Measurements from ENCODE around the gene CAPN12. TPM values are rescaled to one million over a fixed set of nuclear protein-coding genes. Genes with fewer than 3 reads are reported as not detected.

Gene CAPN12
- total RNA-seq, 3 donors from 2014 or later, result 0.16 to 9.2 (median 4.1) TPM

DNA sequence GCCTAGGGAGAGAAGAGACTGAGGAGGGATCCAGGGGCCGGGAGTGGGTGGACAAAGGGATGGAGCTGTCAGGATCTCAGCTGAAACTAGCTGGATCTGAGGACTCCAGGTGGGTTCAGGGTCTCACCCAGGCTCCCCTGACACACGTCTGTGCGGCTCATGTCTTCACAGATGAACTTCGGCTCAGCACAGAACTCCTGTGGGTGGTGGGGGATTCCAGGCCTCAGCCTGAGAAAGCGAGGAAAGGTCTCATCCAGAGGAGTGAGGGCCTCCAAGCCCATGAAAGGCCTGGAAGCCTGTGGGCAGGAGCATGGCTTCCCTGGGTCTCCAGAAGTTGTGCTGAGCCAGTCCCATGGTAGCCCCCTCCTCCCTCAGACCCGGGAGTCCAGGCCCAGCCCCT is 1.4 kb downstream of the CAPN12 start:
- intact Hi-C loops (cut with DNase I; ENCODE audit: low total_unique reads), result no loop called here

DNA sequence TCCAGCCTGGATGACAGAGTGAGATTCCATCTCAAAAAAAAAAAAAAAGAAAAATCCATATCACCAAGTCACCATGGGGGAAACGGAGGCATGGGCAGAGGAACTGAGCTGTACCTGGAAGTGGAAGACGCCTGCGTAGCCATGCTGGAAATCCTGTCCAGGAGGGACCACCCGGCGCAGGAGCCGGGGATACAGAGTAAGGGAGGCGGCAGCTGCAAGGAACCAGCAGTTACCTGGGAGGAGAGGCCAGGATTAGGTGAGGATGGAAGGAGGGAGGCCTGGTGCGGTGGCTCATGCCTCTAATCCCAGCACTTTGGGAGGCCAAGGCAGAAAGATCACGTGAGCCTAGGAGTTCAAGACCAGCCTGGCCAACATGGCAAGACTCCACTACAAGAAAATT is 2.0 kb downstream of the CAPN12 start:
- Histone ChIP-seq H3K27me3 (no peaks in the 10 kb centered on the region), H3K4me1 (no peaks in the 10 kb centered on the region), H3K9me3 (no peaks in the 10 kb centered on the region), H3K36me3 (no peaks in the 10 kb centered on the region), H3K27ac (no peak overlapping the region), H3K4me3 (no peak overlapping the region)
- DNase-seq (ENCODE audit: low spot score in 2 of 2), result no peak
- TF ChIP-seq POLR2AphosphoS5 (IDR thresholded peaks at IDR 0.05) (no peak), POLR2A (IDR thresholded peaks at IDR 0.05) (no peak)
- TF ChIP-seq, protein P1, sequence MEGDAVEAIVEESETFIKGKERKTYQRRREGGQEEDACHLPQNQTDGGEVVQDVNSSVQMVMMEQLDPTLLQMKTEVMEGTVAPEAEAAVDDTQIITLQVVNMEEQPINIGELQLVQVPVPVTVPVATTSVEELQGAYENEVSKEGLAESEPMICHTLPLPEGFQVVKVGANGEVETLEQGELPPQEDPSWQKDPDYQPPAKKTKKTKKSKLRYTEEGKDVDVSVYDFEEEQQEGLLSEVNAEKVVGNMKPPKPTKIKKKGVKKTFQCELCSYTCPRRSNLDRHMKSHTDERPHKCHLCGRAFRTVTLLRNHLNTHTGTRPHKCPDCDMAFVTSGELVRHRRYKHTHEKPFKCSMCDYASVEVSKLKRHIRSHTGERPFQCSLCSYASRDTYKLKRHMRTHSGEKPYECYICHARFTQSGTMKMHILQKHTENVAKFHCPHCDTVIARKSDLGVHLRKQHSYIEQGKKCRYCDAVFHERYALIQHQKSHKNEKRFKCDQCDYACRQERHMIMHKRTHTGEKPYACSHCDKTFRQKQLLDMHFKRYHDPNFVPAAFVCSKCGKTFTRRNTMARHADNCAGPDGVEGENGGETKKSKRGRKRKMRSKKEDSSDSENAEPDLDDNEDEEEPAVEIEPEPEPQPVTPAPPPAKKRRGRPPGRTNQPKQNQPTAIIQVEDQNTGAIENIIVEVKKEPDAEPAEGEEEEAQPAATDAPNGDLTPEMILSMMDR (IDR thresholded peaks at IDR 0.05), result no peak
- intact Hi-C loops (cut with DNase I; ENCODE audit: low total_unique reads), result no loop called here

More for the DNA sequence above, 1.4 kb downstream of the CAPN12 start:
- Histone ChIP-seq H3K4me1 (no peaks in the 10 kb centered on the region), H3K36me3 (no peaks in the 10 kb centered on the region), H3K4me3 (no peak overlapping the region), H3K27ac (no peak overlapping the region), H3K27me3 (no peaks in the 10 kb centered on the region), H3K9me3 (no peaks in the 10 kb centered on the region)
- DNase-seq (ENCODE audit: low spot score in 2 of 2), result no peak
- TF ChIP-seq POLR2A (IDR thresholded peaks at IDR 0.05), result no peak
- TF ChIP-seq POLR2AphosphoS5 (IDR thresholded peaks at IDR 0.05), result no peak
- TF ChIP-seq, protein P1 (IDR thresholded peaks at IDR 0.05), result no peak

DNA sequence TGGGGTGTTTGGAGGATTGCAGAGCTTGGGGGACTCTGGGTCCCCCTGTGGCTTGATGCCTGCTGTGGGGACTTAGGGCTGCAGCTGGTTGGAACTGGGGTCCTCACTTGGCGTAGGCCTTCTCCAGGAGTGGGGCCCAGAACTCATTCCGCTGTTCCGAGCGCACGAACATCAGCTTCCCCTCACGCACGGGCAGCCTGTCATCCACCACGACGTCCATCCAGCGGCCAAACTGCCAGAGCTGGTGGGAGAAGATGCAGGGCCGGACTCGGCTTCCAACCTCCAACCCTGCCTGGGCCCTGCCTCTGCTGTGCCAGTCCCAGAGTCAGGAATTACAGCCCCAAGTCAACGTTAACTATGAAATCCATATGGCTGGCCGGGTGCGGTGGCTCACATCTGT is 2.6 kb downstream of the CAPN12 start:
- Histone ChIP-seq H3K9me3 (no peaks in the 10 kb centered on the region), H3K36me3 (no peaks in the 10 kb centered on the region), H3K27ac (no peak overlapping the region), H3K4me3 (no peak overlapping the region), H3K4me1 (no peaks in the 10 kb centered on the region), H3K27me3 (no peaks in the 10 kb centered on the region)
- no peak for DNase-seq (ENCODE audit: low spot score in 2 of 2)
- intact Hi-C loops (cut with DNase I; ENCODE audit: low total_unique reads), result no loop called here
- no peak for TF ChIP-seq POLR2A (IDR thresholded peaks at IDR 0.05)
- TF ChIP-seq POLR2AphosphoS5 (IDR thresholded peaks at IDR 0.05), result no peak
- TF ChIP-seq, protein P1 (IDR thresholded peaks at IDR 0.05), result no peak

DNA sequence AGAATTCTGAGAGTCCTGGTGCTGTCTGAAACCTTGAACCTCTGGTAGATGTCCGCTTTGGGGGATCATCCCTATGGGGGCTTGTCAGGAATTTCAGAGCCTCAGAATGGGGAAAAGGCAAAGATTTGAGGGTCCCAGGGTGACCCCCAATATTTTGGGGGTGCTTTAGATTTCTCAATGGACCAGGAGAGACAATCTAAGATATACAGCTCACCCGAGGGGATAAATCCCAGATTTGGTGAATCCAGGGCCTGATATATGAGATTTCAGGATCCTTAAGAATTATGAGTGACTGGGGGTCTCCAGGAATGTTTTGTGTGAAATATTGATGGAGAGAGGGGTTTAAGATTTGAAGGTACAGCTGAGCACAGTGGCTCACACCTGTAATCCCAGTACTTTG is 3.3 kb downstream of the CAPN12 start:
- intact Hi-C loops (cut with DNase I; ENCODE audit: low total_unique reads), result no loop called here
- no peaks in the 10 kb centered on the region for H3K9me3 ChIP-seq
- no peaks in the 10 kb centered on the region for H3K27me3 ChIP-seq
- H3K27ac ChIP-seq, result no peak overlapping the region
- TF ChIP-seq, protein P1 (IDR thresholded peaks at IDR 0.05), result no peak
- no peak for TF ChIP-seq POLR2A (IDR thresholded peaks at IDR 0.05)
- TF ChIP-seq POLR2AphosphoS5 (IDR thresholded peaks at IDR 0.05), result no peak
- H3K4me3 ChIP-seq, result no peak overlapping the region
- H3K36me3 ChIP-seq, result no peaks in the 10 kb centered on the region
- no peaks in the 10 kb centered on the region for H3K4me1 ChIP-seq
- no peak for DNase-seq (ENCODE audit: low spot score in 2 of 2)

DNA sequence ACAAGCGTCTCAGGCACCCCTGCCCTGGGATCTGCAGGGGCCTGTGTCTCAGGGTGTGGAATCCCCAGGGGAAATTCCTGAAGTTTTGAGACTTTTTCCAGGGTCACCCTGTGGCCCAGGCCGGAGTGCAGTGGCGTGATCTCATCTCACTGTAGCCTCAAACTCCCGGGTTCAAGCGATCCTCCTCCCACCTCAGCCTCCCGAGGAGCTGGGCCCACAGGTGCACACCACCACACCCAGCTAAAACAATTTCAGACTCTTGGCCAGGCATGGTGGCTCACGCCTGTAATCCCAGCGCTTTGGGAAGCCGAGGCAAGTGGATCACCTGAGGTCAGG is 4.0 kb downstream of the CAPN12 start:
- Histone ChIP-seq H3K4me1 (no peaks in the 10 kb centered on the region), H3K27ac (no peak overlapping the region), H3K27me3 (no peaks in the 10 kb centered on the region), H3K36me3 (no peaks in the 10 kb centered on the region), H3K9me3 (no peaks in the 10 kb centered on the region), H3K4me3 (no peak overlapping the region)
- DNase-seq (ENCODE audit: low spot score in 2 of 2), result no peak
- TF ChIP-seq POLR2A (IDR thresholded peaks at IDR 0.05) (no peak), POLR2AphosphoS5 (IDR thresholded peaks at IDR 0.05) (no peak)
- TF ChIP-seq, protein P1 (IDR thresholded peaks at IDR 0.05), result no peak
- intact Hi-C loops (cut with DNase I; ENCODE audit: low total_unique reads), result no loop called here
